ENCODE results near the gene NOTCH1.

Gene NOTCH1

GRCh38 chr9:136588663-136589464 lies 43.0 kb upstream of the NOTCH1 start:
- TF ChIP-seq CTCF (conservative IDR thresholded peaks at IDR 0.05) (no peak), ZFX (IDR thresholded peaks at IDR 0.05) (no peak)

GRCh38 chr9:136587944-136588662 lies 42.3 kb upstream of the NOTCH1 start:
- no peak for TF ChIP-seq ZFX (IDR thresholded peaks at IDR 0.05)
- TF ChIP-seq CTCF (conservative IDR thresholded peaks at IDR 0.05): no peak
- no peak overlapping the region for H3K27ac ChIP-seq

More at GRCh38 chr9:136588663-136589464, 43.0 kb upstream of the NOTCH1 start:
- H3K27ac ChIP-seq: no peak overlapping the region

GRCh38 chr9:136587145-136587943 lies 41.5 kb upstream of the NOTCH1 start:
- TF ChIP-seq ZFX (IDR thresholded peaks at IDR 0.05): no peak
- no peak overlapping the region for H3K27ac ChIP-seq

- TF ChIP-seq CTCF (conservative IDR thresholded peaks at IDR 0.05): no peak
- TF ChIP-seq ZFX (IDR thresholded peaks at IDR 0.05): no peak
- H3K27ac ChIP-seq: no peak overlapping the region
Observed at GRCh38 chr9:136586391-136586953, 40.6 kb upstream of the NOTCH1 start.

- no peak for TF ChIP-seq CTCF (conservative IDR thresholded peaks at IDR 0.05)
- TF ChIP-seq ZFX (IDR thresholded peaks at IDR 0.05): no peak
- no peak overlapping the region for H3K27ac ChIP-seq
Observed at GRCh38 chr9:136585531-136586120, 39.8 kb upstream of the NOTCH1 start.

GRCh38 chr9:136584934-136585333 lies 39.1 kb upstream of the NOTCH1 start:
- no peak for TF ChIP-seq CTCF (conservative IDR thresholded peaks at IDR 0.05)
- no peak for TF ChIP-seq ZFX (IDR thresholded peaks at IDR 0.05)
- no peak overlapping the region for H3K27ac ChIP-seq

GRCh38 chr9:136584401-136584932 lies 38.6 kb upstream of the NOTCH1 start:
- TF ChIP-seq CTCF (conservative IDR thresholded peaks at IDR 0.05): no peak
- TF ChIP-seq ZFX (IDR thresholded peaks at IDR 0.05): no peak
- no peak overlapping the region for H3K27ac ChIP-seq

Data from C4-2B (cell line).